ENCODE results near the gene PTGDS. TPM values are rescaled to one million over a fixed set of nuclear protein-coding genes. Genes with fewer than 3 reads are reported as not detected.
A peak's percentile ranks its signal among the peaks of the same experiment; 100 is the strongest.

Gene PTGDS
- total RNA-seq, 1 experiment from 2014 or later = not detected

DNA sequence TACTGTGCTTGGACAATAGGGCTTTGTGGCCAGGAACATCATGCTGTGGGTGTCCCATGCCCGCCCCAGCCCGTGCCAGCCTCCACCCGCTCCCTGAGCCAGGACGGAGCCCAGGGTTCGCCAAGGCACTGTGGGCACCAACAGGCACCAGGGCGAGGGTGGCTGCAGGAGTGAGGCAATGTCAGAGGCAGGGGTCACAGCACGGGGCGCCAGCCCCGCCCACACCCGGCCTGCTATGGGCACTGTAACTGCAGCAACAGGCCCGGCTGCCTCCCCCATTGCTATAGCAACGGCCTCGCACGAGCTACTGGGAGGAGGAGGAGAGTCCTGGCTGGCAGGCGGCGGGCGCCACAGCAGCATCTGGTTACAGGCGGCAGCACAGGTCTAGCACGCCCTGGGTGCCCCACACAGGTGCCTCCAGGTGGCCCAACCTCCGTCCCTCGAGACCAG lies 48.2 kb downstream of the PTGDS start:
- DNase-seq (ENCODE audit: low read depth) = peak; percentile 69
- in situ Hi-C loops (cut with HindIII; ENCODE audit: low pct_unique_long_range_greater_than_20kb, low sequenced_read_pairs) = no loop called here

DNA sequence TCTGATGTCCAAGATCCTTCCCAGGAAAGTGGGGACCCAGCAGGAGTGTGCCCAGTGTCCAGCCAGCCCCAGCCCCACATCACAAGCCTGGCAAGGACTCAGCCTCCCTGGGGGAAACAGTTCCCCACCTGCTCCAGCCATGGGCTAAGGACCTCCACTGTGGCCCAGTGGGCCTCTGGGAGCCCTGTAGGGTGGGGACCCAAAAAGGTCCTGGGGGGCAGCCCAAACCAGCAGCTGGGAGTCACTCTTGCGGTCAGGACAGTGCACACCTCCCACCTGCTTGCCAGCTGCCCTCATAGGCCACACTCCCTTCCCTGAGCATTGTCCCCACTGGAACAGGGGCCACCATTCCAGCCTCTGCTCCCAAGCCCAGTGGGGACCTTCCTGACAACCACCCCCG lies 49.1 kb downstream of the PTGDS start:
- in situ Hi-C loops (cut with HindIII; ENCODE audit: low pct_unique_long_range_greater_than_20kb, low sequenced_read_pairs) = no loop called here
- no peak for DNase-seq (ENCODE audit: low read depth)

DNA sequence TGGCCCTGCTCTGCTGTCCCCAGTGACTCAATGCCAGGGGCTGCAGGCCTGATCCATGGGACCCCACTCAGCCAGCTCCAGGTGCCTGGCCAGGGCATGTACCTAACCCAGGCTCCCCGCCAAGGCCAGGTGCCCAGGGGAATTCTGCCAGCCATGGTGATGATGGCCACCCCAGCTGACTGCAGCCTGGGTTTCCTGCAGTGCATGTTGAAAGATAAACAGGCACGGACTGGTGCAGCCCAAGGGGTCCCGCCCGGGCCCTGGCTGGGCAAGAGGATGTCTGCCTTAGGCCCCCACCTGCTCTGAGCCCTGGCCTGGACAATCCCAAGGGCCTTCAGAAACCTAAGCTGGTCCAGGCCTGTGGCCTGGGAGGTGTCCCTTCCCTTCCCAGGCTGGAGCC lies 49.5 kb downstream of the PTGDS start:
- no peak for DNase-seq (ENCODE audit: low read depth)
- in situ Hi-C loops (cut with HindIII; ENCODE audit: low pct_unique_long_range_greater_than_20kb, low sequenced_read_pairs) = no loop called here

- in situ Hi-C loops (cut with HindIII; ENCODE audit: low pct_unique_long_range_greater_than_20kb, low sequenced_read_pairs) = no loop called here
- no peak for DNase-seq (ENCODE audit: low read depth)
Measured at GRCh38 chr9:137027369-137028262, 50.3 kb downstream of the PTGDS start, which contains the start of gene ABCA2. Gene ABCA2, minus strand, starts transcription at chr9:137028237. Its CDS starts 97 bp downstream, at chr9:137028140.

DNA sequence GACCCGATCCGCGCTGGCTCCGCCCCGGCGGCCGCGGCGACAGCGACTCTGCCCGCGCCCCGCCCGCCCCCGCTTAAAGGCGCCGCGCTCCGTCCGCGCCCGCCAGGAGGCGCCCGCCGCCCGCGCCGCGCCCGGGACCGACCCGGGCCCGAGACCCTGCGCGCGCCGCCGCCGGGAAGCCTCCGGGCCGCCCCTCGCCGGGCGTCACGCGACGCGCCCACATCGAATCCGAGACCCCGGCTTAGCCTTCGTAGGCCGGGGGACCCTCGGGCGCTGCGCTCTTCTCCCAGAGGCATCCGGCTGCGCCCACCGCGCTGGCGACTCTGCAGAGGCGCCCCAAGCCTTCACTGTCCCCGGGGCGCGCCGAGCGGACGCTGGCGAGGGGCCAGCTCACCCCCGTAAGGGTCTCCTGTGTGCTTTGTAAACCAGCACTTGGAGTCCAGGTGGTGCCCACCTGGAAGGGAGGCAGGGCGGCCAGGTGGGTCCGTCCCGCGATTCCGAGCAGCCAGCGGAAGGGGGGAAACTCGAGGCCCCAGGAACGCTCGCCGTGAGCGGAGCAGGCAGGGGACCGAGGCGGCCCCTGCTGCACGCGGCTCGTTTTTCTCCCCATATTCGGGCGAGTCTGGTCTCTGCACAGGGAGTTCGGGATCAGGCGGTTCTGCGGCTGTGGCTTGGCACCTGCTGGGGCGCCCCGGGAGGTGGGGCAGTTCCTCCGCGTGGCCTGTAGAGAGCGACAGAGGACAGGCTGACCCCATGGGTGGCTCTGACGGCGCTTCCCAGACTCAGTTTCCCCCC lies 51.2 kb downstream of the PTGDS start:
- in situ Hi-C loops (cut with HindIII; ENCODE audit: low pct_unique_long_range_greater_than_20kb, low sequenced_read_pairs) = no loop called here

GRCh38 chr9:137029058-137029936 lies 52.0 kb downstream of the PTGDS start:
- in situ Hi-C loops (cut with HindIII; ENCODE audit: low pct_unique_long_range_greater_than_20kb, low sequenced_read_pairs) = no loop called here
- peak; percentile 52 for DNase-seq (ENCODE audit: low read depth)

More for the DNA sequence above, 51.2 kb downstream of the PTGDS start:
- peak; percentile 43 for DNase-seq (ENCODE audit: low read depth)

- DNase-seq (ENCODE audit: low read depth) = no peak
- in situ Hi-C loops (cut with HindIII; ENCODE audit: low pct_unique_long_range_greater_than_20kb, low sequenced_read_pairs) = no loop called here
Measured at GRCh38 chr9:137030006-137030405, 52.7 kb downstream of the PTGDS start.

DNA sequence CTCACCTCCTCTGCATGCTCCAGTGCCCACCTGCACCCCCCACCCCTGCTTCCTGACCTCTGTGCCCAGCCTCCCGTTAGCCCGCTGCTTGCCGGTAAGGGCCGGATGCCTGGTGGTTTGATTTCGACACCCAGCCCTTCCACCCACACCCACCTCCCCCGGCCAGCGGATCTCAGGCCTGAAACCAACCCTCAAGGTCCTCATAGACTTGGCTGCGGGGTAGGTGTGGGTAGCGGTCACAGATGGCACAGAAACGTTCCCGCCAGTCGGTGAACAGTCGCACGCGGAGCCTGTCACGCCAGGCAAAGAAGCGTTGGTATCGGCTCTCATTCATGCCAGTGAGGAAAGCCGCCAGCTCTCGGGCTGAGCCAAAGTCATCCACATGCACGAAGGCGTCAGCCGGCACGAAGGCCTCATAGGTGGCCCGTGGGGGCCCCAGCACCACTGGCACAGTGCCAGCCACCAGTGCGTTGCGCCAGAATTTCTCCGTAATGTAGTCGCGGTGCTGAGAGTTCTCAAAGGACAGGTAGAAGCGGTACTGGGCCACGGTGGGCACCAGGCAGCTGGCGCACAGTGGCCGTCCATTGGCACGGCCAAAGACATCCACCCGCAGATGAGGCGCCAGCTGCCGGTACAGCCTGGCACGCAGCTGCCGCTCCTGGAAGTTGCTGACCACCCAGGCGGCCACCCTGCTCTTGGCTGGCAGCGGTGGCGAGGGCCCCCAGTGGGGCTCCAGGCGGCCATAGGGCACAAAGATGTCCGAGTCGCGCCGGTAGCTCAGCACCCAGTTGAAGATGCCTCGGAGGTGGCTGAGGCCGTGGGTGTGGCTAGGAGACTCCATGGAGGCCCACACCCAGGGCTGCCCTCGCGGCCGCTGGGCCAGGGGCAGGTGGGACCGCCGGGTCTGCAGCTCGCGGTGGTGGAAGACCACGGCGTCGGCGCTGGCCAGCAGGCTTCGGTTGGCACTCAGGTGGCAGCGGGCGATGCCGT lies 53.5 kb downstream of the PTGDS start:
- DNase-seq (ENCODE audit: low read depth) = no peak
- in situ Hi-C loops (cut with HindIII; ENCODE audit: low pct_unique_long_range_greater_than_20kb, low sequenced_read_pairs) = no loop called here

Other genes starting within 250 kb of the PTGDS start
- gene LCN10, start 234.6 kb upstream of the PTGDS start, total RNA-seq (2014; rRNA removed; shearing (Covaris generic); ENCODE audit: low replicate concordance) = not detected in 2 replicates
- not detected in 2 replicates for gene LCN6, start 229.0 kb upstream of the PTGDS start, total RNA-seq (2014; rRNA removed; shearing (Covaris generic); ENCODE audit: low replicate concordance)
- gene LCN8, start 219.3 kb upstream of the PTGDS start, total RNA-seq (2014; rRNA removed; shearing (Covaris generic); ENCODE audit: low replicate concordance) = not detected in 2 replicates
- gene LCN15, start 213.0 kb upstream of the PTGDS start, total RNA-seq (2014; rRNA removed; shearing (Covaris generic); ENCODE audit: low replicate concordance) = not detected in 2 replicates
- gene TMEM141, start 186.2 kb upstream of the PTGDS start, total RNA-seq (2014; rRNA removed; shearing (Covaris generic); ENCODE audit: low replicate concordance) = 230 and 313 TPM in 2 replicates
- 1.1 TPM in 1 of 2 replicates, not detected in the other for gene CCDC183, start 181.2 kb upstream of the PTGDS start, total RNA-seq (2014; rRNA removed; shearing (Covaris generic); ENCODE audit: low replicate concordance)
- gene RABL6, start 169.6 kb upstream of the PTGDS start, total RNA-seq (2014; rRNA removed; shearing (Covaris generic); ENCODE audit: low replicate concordance) = 103 and 104 TPM in 2 replicates
- 1.3 and 1.7 TPM in 2 replicates for gene AJM1, start 135.0 kb upstream of the PTGDS start, total RNA-seq (2014; rRNA removed; shearing (Covaris generic); ENCODE audit: low replicate concordance)
- 125 and 127 TPM in 2 replicates for gene PHPT1, start 128.1 kb upstream of the PTGDS start, total RNA-seq (2014; rRNA removed; shearing (Covaris generic); ENCODE audit: low replicate concordance)
- gene MAMDC4, start 125.2 kb upstream of the PTGDS start, total RNA-seq (2014; rRNA removed; shearing (Covaris generic); ENCODE audit: low replicate concordance) = 0.17 TPM in 2 replicates
- gene EDF1, start 111.2 kb upstream of the PTGDS start, total RNA-seq (2014; rRNA removed; shearing (Covaris generic); ENCODE audit: low replicate concordance) = 460 and 494 TPM in 2 replicates
- gene TRAF2, start 91.0 kb upstream of the PTGDS start, total RNA-seq (2014; rRNA removed; shearing (Covaris generic); ENCODE audit: low replicate concordance) = 61.9 and 67.0 TPM in 2 replicates
- 139 and 152 TPM in 2 replicates for gene FBXW5, start 32.8 kb upstream of the PTGDS start, total RNA-seq (2014; rRNA removed; shearing (Covaris generic); ENCODE audit: low replicate concordance)
- not detected in 2 replicates for gene C8G, start 32.3 kb upstream of the PTGDS start, total RNA-seq (2014; rRNA removed; shearing (Covaris generic); ENCODE audit: low replicate concordance)
- not detected in 2 replicates for gene LCN12, start 25.2 kb upstream of the PTGDS start, total RNA-seq (2014; rRNA removed; shearing (Covaris generic); ENCODE audit: low replicate concordance)
- not detected in 2 replicates for gene LCNL1, start 5.5 kb downstream of the PTGDS start, total RNA-seq (2014; rRNA removed; shearing (Covaris generic); ENCODE audit: low replicate concordance)
- gene PAXX, start 14.9 kb downstream of the PTGDS start, total RNA-seq (2014; rRNA removed; shearing (Covaris generic); ENCODE audit: low replicate concordance) = 129 and 137 TPM in 2 replicates
- not detected in 2 replicates for gene CLIC3, start 19.1 kb downstream of the PTGDS start, total RNA-seq (2014; rRNA removed; shearing (Covaris generic); ENCODE audit: low replicate concordance)
- gene ABCA2, start 50.7 kb downstream of the PTGDS start, total RNA-seq (2014; rRNA removed; shearing (Covaris generic); ENCODE audit: low replicate concordance) = 19.0 and 23.5 TPM in 2 replicates
- gene FUT7, start 54.6 kb downstream of the PTGDS start, total RNA-seq (2014; rRNA removed; shearing (Covaris generic); ENCODE audit: low replicate concordance) = not detected in 2 replicates
- 31.8 and 45.1 TPM in 2 replicates for gene NPDC1, start 68.7 kb downstream of the PTGDS start, total RNA-seq (2014; rRNA removed; shearing (Covaris generic); ENCODE audit: low replicate concordance)
- gene ENTPD2, start 76.6 kb downstream of the PTGDS start, total RNA-seq (2014; rRNA removed; shearing (Covaris generic); ENCODE audit: low replicate concordance) = not detected in 2 replicates
- 51.2 and 55.0 TPM in 2 replicates for gene SAPCD2, start 93.1 kb downstream of the PTGDS start, total RNA-seq (2014; rRNA removed; shearing (Covaris generic); ENCODE audit: low replicate concordance)
- 2.1 and 2.3 TPM in 2 replicates for gene UAP1L1, start 100.0 kb downstream of the PTGDS start, total RNA-seq (2014; rRNA removed; shearing (Covaris generic); ENCODE audit: low replicate concordance)
- 52.2 and 79.4 TPM in 2 replicates for gene MAN1B1, start 109.5 kb downstream of the PTGDS start, total RNA-seq (2014; rRNA removed; shearing (Covaris generic); ENCODE audit: low replicate concordance)
- 118 and 163 TPM in 2 replicates for gene DPP7, start 137.2 kb downstream of the PTGDS start, total RNA-seq (2014; rRNA removed; shearing (Covaris generic); ENCODE audit: low replicate concordance)
- gene GRIN1, start 161.7 kb downstream of the PTGDS start, total RNA-seq (2014; rRNA removed; shearing (Covaris generic); ENCODE audit: low replicate concordance) = not detected in 2 replicates
- gene LRRC26, start 192.5 kb downstream of the PTGDS start, total RNA-seq (2014; rRNA removed; shearing (Covaris generic); ENCODE audit: low replicate concordance) = 1.8 and 3.0 TPM in 2 replicates
- not detected in 2 replicates for gene TMEM210, start 194.6 kb downstream of the PTGDS start, total RNA-seq (2014; rRNA removed; shearing (Covaris generic); ENCODE audit: low replicate concordance)
- gene ANAPC2, start 211.1 kb downstream of the PTGDS start, total RNA-seq (2014; rRNA removed; shearing (Covaris generic); ENCODE audit: low replicate concordance) = 38.2 and 94.6 TPM in 2 replicates
- 163 and 166 TPM in 2 replicates for gene SSNA1, start 211.2 kb downstream of the PTGDS start, total RNA-seq (2014; rRNA removed; shearing (Covaris generic); ENCODE audit: low replicate concordance)
- gene TPRN, start 223.2 kb downstream of the PTGDS start, total RNA-seq (2014; rRNA removed; shearing (Covaris generic); ENCODE audit: low replicate concordance) = 13.9 and 15.2 TPM in 2 replicates
- gene TMEM203, start 228.1 kb downstream of the PTGDS start, total RNA-seq (2014; rRNA removed; shearing (Covaris generic); ENCODE audit: low replicate concordance) = 57.6 and 83.9 TPM in 2 replicates
- gene NDOR1, start 228.2 kb downstream of the PTGDS start, total RNA-seq (2014; rRNA removed; shearing (Covaris generic); ENCODE audit: low replicate concordance) = 8.1 and 8.3 TPM in 2 replicates
- not detected in 2 replicates for gene RNF208, start 244.7 kb downstream of the PTGDS start, total RNA-seq (2014; rRNA removed; shearing (Covaris generic); ENCODE audit: low replicate concordance)
- gene CYSRT1, start 247.7 kb downstream of the PTGDS start, total RNA-seq (2014; rRNA removed; shearing (Covaris generic); ENCODE audit: low replicate concordance) = 0.61 and 12.7 TPM in 2 replicates
- not detected in 2 replicates for gene RNF224, start 250.0 kb downstream of the PTGDS start, total RNA-seq (2014; rRNA removed; shearing (Covaris generic); ENCODE audit: low replicate concordance)

Data from Caki2 (cell line).